ENCODE measurements around the gene PCDHGC4. TPM values are rescaled to one million over a fixed set of nuclear protein-coding genes. Genes with fewer than 3 reads are reported as not detected.

PCDHGC4 gene
- 65.2 TPM for total RNA-seq

GRCh38 chr5:141484641-141485311, at the start of gene PCDHGC4:
Gene PCDHGC4 (plus strand): TSS chr5:141485030. CDS start chr5:141485174, 144 bp downstream.
- DNase-seq (ENCODE audit: low spot score in 2 of 2): no peak
- no peak for FAIRE-seq

GRCh38 chr5:141437221-141437620, 47.6 kb upstream of the PCDHGC4 start:
- DNase-seq (ENCODE audit: low spot score in 2 of 2) (no peak), FAIRE-seq (no peak)

GRCh38 chr5:141439411-141440141, 45.3 kb upstream of the PCDHGC4 start:
- DNase-seq (ENCODE audit: low spot score in 2 of 2): no peak
- FAIRE-seq: no peak

GRCh38 chr5:141440341-141440740, 44.5 kb upstream of the PCDHGC4 start:
- FAIRE-seq (no peak), DNase-seq (ENCODE audit: low spot score in 2 of 2) (no peak)

- DNase-seq (ENCODE audit: low spot score in 2 of 2) (no peak), FAIRE-seq (no peak)
Observed at GRCh38 chr5:141441571-141442170, 43.2 kb upstream of the PCDHGC4 start.

GRCh38 chr5:141465351-141465750, 19.5 kb upstream of the PCDHGC4 start:
- DNase-seq (ENCODE audit: low spot score in 2 of 2): no peak
- no peak for FAIRE-seq

GRCh38 chr5:141475625-141476131, 9.2 kb upstream of the PCDHGC4 start, which contains the start of gene PCDHGC3:
Gene PCDHGC3 (plus strand): TSS chr5:141475966. CDS start chr5:141476117, 151 bp downstream.
- peak in 1 of 2 donors; percentile 82 for DNase-seq (ENCODE audit: low spot score in 2 of 2)
- no peak for FAIRE-seq

- FAIRE-seq (no peak), DNase-seq (ENCODE audit: low spot score in 2 of 2) (no peak)
Observed at GRCh38 chr5:141476132-141476911, 8.5 kb upstream of the PCDHGC4 start.

- FAIRE-seq (no peak), DNase-seq (ENCODE audit: low spot score in 2 of 2) (no peak)
Observed at GRCh38 chr5:141477044-141477575, 7.7 kb upstream of the PCDHGC4 start.

- DNase-seq (ENCODE audit: low spot score in 2 of 2) (no peak), FAIRE-seq (no peak)
Observed at GRCh38 chr5:141477815-141478214, 7.0 kb upstream of the PCDHGC4 start.

- no peak for DNase-seq (ENCODE audit: low spot score in 2 of 2)
- FAIRE-seq: no peak
Observed at GRCh38 chr5:141478321-141478945, 6.4 kb upstream of the PCDHGC4 start.

GRCh38 chr5:141479776-141480175, 5.1 kb upstream of the PCDHGC4 start:
- DNase-seq (ENCODE audit: low spot score in 2 of 2) (no peak), FAIRE-seq (no peak)

- FAIRE-seq (no peak), DNase-seq (ENCODE audit: low spot score in 2 of 2) (no peak)
Observed at GRCh38 chr5:141483902-141484301, 928 bp upstream of the PCDHGC4 start.

- DNase-seq (ENCODE audit: low spot score in 2 of 2) (no peak), FAIRE-seq (no peak)
Observed at GRCh38 chr5:141484310-141484640, 555 bp upstream of the PCDHGC4 start.

- DNase-seq (ENCODE audit: low spot score in 2 of 2): no peak
- no peak for FAIRE-seq
Observed at GRCh38 chr5:141485321-141486055, 658 bp downstream of the PCDHGC4 start.

GRCh38 chr5:141486091-141486490, 1.3 kb downstream of the PCDHGC4 start:
- DNase-seq (ENCODE audit: low spot score in 2 of 2) (no peak), FAIRE-seq (no peak)

- DNase-seq (ENCODE audit: low spot score in 2 of 2): no peak
- no peak for FAIRE-seq
Observed at GRCh38 chr5:141487131-141487530, 2.3 kb downstream of the PCDHGC4 start.

- DNase-seq (ENCODE audit: low spot score in 2 of 2) (peak in 1 of 2 donors; percentile 58), FAIRE-seq (no peak)
Observed at GRCh38 chr5:141488591-141489561, 4.0 kb downstream of the PCDHGC4 start, which contains the start of gene PCDHGC5. Gene PCDHGC5 (plus strand): TSS chr5:141489081. CDS start chr5:141489241, 160 bp downstream.
